HL-60 (cell line): ENCODE data around the gene AFAP1.

ENCODE experiments used
- GABPA ChIP-seq: IDR thresholded peaks from 2 replicates; pipeline ENCODE4 v1.6.1; 2012; ENCODE audit warnings: low read depth
- POLR2AphosphoS5 ChIP-seq: IDR thresholded peaks from 2 replicates; pipeline ENCODE4 v1.6.1; 2012; ENCODE audit warnings: low read depth
- TF ChIP-seq, protein P1 (sequence below): IDR thresholded peaks from one replicate; pipeline ENCODE4 v1.5.1; 2011; ENCODE audit warnings: low read length, control low read depth, inconsistent platforms; ENCODE audit not compliant: insufficient read depth
- TF ChIP-seq, protein P2 (sequence below): IDR thresholded peaks from 2 replicates; pipeline ENCODE4 v1.6.1; 2012; ENCODE audit warnings: low read depth; ENCODE audit not compliant: insufficient replicate concordance

DNA sequence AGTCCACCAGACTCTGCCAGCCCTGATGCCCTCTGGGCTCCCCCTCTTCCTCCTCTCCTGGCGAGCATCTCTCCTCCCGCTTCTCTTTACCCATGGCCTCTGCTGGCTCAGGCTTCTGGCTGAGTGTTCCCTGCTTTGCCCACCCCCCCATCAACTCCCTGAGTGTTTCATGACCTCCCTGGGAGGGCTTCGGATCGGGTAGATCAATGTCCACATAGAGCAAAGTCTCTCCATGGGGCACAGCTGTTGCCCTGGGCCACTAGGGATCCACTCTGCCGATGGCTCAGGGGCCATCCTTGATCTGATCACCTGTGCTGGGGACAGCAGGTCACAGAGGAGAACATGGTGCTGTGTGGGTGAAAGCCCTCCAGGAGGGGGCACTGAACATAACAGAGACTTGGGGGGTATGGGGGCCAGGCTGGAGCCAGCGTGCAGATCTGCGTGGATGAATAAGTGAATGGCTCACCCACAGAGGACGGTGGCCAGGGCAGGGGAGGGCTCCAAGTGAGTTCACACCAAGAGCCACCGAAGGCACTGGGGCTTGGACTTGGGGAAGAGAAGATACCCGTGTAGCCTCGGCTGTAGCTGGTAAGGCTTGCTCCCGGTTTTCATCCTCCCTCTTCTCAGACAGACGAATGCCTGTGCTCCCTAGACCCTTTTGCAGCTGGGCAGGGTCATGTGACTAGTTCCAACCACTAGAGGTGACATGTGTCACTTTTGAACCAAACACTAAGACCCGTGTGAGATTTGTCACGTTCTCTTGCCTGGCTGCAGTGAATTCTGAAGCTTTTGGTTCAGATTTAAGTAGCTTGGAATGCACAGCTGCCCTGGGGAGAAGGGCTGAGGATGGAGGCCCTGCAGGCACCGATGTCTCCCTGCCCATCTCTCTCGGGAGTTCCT is 23.2 kb upstream of the AFAP1 start:
- TF ChIP-seq GABPA (no peak), POLR2AphosphoS5 (no peak)
- TF ChIP-seq, protein P1, sequence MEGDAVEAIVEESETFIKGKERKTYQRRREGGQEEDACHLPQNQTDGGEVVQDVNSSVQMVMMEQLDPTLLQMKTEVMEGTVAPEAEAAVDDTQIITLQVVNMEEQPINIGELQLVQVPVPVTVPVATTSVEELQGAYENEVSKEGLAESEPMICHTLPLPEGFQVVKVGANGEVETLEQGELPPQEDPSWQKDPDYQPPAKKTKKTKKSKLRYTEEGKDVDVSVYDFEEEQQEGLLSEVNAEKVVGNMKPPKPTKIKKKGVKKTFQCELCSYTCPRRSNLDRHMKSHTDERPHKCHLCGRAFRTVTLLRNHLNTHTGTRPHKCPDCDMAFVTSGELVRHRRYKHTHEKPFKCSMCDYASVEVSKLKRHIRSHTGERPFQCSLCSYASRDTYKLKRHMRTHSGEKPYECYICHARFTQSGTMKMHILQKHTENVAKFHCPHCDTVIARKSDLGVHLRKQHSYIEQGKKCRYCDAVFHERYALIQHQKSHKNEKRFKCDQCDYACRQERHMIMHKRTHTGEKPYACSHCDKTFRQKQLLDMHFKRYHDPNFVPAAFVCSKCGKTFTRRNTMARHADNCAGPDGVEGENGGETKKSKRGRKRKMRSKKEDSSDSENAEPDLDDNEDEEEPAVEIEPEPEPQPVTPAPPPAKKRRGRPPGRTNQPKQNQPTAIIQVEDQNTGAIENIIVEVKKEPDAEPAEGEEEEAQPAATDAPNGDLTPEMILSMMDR: no peak
- TF ChIP-seq, protein P2, sequence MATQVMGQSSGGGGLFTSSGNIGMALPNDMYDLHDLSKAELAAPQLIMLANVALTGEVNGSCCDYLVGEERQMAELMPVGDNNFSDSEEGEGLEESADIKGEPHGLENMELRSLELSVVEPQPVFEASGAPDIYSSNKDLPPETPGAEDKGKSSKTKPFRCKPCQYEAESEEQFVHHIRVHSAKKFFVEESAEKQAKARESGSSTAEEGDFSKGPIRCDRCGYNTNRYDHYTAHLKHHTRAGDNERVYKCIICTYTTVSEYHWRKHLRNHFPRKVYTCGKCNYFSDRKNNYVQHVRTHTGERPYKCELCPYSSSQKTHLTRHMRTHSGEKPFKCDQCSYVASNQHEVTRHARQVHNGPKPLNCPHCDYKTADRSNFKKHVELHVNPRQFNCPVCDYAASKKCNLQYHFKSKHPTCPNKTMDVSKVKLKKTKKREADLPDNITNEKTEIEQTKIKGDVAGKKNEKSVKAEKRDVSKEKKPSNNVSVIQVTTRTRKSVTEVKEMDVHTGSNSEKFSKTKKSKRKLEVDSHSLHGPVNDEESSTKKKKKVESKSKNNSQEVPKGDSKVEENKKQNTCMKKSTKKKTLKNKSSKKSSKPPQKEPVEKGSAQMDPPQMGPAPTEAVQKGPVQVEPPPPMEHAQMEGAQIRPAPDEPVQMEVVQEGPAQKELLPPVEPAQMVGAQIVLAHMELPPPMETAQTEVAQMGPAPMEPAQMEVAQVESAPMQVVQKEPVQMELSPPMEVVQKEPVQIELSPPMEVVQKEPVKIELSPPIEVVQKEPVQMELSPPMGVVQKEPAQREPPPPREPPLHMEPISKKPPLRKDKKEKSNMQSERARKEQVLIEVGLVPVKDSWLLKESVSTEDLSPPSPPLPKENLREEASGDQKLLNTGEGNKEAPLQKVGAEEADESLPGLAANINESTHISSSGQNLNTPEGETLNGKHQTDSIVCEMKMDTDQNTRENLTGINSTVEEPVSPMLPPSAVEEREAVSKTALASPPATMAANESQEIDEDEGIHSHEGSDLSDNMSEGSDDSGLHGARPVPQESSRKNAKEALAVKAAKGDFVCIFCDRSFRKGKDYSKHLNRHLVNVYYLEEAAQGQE: no peak
